Lower leg skin (tissue), 3 donors: ENCODE measurements around the gene SLC35B2.

Experiments used
- CTCF ChIP-seq, 3 donors: fragments of 450-650 bp; IDR thresholded peaks; one replicate each; pipeline ENCODE4 v1.5.1; 2016; ENCODE audit warnings: antibody characterized with exemption in 3 of 3, mild to moderate bottlenecking in 3 of 3, moderate library complexity in 2 of 3
- POLR2A ChIP-seq, 2 donors: fragments of 450-650 bp; IDR thresholded peaks; one replicate each; pipeline ENCODE4 v1.6.1; 2016 to 2017; ENCODE audit warnings: antibody characterized with exemption in 2 of 2, mild to moderate bottlenecking in 1 of 2, moderate library complexity in 1 of 2

GRCh38 chr6:44211284-44211683 is 46.0 kb downstream of the SLC35B2 start:
- no peak for TF ChIP-seq POLR2A (IDR thresholded peaks at IDR 0.05)
- TF ChIP-seq CTCF (IDR thresholded peaks at IDR 0.05), result no peak
